Measurements from ENCODE around the gene CCL1. TPM values are rescaled to one million over a fixed set of nuclear protein-coding genes. Genes with fewer than 3 reads are reported as not detected.

Gene CCL1
- total and polyA plus RNA-seq, 9 of the 15 experiments (the other 6 are each of a cell fraction or from before 2014, with no cell fraction given), result 0.45 TPM; not detected in 8

DNA sequence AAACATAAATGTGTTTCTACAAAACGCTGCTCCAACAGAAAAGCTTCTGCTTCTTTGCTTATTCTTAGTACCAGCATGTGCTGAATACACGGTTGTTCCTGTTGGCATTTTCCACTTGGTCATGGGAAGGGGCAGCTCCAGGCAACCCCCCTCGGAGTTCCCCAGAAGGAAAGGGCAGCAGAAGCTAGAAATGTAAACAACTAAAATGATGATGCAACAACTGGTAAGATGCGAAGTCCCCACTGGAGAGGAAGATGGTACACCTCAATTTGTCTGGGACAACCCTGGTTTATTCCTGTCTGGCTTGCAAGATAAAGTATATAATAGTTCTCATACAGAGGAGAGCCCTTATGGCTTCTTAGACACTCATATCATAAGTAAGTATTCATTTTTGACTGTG lies 16.0 kb downstream of the CCL1 start (continued):
- TF ChIP-seq, protein P1, sequence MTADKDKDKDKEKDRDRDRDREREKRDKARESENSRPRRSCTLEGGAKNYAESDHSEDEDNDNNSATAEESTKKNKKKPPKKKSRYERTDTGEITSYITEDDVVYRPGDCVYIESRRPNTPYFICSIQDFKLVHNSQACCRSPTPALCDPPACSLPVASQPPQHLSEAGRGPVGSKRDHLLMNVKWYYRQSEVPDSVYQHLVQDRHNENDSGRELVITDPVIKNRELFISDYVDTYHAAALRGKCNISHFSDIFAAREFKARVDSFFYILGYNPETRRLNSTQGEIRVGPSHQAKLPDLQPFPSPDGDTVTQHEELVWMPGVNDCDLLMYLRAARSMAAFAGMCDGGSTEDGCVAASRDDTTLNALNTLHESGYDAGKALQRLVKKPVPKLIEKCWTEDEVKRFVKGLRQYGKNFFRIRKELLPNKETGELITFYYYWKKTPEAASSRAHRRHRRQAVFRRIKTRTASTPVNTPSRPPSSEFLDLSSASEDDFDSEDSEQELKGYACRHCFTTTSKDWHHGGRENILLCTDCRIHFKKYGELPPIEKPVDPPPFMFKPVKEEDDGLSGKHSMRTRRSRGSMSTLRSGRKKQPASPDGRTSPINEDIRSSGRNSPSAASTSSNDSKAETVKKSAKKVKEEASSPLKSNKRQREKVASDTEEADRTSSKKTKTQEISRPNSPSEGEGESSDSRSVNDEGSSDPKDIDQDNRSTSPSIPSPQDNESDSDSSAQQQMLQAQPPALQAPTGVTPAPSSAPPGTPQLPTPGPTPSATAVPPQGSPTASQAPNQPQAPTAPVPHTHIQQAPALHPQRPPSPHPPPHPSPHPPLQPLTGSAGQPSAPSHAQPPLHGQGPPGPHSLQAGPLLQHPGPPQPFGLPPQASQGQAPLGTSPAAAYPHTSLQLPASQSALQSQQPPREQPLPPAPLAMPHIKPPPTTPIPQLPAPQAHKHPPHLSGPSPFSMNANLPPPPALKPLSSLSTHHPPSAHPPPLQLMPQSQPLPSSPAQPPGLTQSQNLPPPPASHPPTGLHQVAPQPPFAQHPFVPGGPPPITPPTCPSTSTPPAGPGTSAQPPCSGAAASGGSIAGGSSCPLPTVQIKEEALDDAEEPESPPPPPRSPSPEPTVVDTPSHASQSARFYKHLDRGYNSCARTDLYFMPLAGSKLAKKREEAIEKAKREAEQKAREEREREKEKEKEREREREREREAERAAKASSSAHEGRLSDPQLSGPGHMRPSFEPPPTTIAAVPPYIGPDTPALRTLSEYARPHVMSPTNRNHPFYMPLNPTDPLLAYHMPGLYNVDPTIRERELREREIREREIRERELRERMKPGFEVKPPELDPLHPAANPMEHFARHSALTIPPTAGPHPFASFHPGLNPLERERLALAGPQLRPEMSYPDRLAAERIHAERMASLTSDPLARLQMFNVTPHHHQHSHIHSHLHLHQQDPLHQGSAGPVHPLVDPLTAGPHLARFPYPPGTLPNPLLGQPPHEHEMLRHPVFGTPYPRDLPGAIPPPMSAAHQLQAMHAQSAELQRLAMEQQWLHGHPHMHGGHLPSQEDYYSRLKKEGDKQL (CRISPR knock-in tag; IDR thresholded peaks at IDR 0.05; ENCODE audit: borderline replicate concordance), result no peak
- TF ChIP-seq KDM1A (IDR thresholded peaks at IDR 0.05) (no peak), POLR2G (IDR thresholded peaks at IDR 0.05; ENCODE audit: low read depth, low read length) (no peak), GATA2 (CRISPR knock-in tag; IDR thresholded peaks at IDR 0.05) (no peak), TEAD1 (CRISPR knock-in tag; IDR thresholded peaks at IDR 0.05) (peak in 1 of 2 experiments; percentile 25; a peak in 1 of 4 replicates), ZNF282 (CRISPR knock-in tag; IDR thresholded peaks at IDR 0.05) (no peak), ZC3H8 (IDR thresholded peaks at IDR 0.05) (no peak), ERF (CRISPR knock-in tag; IDR thresholded peaks at IDR 0.05) (no peak), ZC3H11A (IDR thresholded peaks at IDR 0.05; ENCODE audit: low read depth, low read length) (no peak), ZNF121 (CRISPR knock-in tag; conservative IDR thresholded peaks at IDR 0.05) (no peak), DPF2 (IDR thresholded peaks at IDR 0.05) (no peak), NFIX (CRISPR knock-in tag; IDR thresholded peaks at IDR 0.05; ENCODE audit: low read depth) (no peak), MCM3 (IDR thresholded peaks at IDR 0.05) (no peak)
- TF ChIP-seq, protein P2, sequence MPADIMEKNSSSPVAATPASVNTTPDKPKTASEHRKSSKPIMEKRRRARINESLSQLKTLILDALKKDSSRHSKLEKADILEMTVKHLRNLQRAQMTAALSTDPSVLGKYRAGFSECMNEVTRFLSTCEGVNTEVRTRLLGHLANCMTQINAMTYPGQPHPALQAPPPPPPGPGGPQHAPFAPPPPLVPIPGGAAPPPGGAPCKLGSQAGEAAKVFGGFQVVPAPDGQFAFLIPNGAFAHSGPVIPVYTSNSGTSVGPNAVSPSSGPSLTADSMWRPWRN (IDR thresholded peaks at IDR 0.05; ENCODE audit: low read depth), result no peak
- TF ChIP-seq, protein P3, sequence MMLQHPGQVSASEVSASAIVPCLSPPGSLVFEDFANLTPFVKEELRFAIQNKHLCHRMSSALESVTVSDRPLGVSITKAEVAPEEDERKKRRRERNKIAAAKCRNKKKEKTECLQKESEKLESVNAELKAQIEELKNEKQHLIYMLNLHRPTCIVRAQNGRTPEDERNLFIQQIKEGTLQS (IDR thresholded peaks at IDR 0.05), result peak; percentile 98
- TF ChIP-seq, protein P3 (CRISPR knock-in tag; conservative IDR thresholded peaks at IDR 0.05), result no peak
- TF ChIP-seq, protein P4, sequence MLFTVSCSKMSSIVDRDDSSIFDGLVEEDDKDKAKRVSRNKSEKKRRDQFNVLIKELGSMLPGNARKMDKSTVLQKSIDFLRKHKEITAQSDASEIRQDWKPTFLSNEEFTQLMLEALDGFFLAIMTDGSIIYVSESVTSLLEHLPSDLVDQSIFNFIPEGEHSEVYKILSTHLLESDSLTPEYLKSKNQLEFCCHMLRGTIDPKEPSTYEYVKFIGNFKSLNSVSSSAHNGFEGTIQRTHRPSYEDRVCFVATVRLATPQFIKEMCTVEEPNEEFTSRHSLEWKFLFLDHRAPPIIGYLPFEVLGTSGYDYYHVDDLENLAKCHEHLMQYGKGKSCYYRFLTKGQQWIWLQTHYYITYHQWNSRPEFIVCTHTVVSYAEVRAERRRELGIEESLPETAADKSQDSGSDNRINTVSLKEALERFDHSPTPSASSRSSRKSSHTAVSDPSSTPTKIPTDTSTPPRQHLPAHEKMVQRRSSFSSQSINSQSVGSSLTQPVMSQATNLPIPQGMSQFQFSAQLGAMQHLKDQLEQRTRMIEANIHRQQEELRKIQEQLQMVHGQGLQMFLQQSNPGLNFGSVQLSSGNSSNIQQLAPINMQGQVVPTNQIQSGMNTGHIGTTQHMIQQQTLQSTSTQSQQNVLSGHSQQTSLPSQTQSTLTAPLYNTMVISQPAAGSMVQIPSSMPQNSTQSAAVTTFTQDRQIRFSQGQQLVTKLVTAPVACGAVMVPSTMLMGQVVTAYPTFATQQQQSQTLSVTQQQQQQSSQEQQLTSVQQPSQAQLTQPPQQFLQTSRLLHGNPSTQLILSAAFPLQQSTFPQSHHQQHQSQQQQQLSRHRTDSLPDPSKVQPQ (CRISPR knock-in tag; IDR thresholded peaks at IDR 0.05; ENCODE audit: borderline replicate concordance), result no peak
- TF ChIP-seq, protein P5, sequence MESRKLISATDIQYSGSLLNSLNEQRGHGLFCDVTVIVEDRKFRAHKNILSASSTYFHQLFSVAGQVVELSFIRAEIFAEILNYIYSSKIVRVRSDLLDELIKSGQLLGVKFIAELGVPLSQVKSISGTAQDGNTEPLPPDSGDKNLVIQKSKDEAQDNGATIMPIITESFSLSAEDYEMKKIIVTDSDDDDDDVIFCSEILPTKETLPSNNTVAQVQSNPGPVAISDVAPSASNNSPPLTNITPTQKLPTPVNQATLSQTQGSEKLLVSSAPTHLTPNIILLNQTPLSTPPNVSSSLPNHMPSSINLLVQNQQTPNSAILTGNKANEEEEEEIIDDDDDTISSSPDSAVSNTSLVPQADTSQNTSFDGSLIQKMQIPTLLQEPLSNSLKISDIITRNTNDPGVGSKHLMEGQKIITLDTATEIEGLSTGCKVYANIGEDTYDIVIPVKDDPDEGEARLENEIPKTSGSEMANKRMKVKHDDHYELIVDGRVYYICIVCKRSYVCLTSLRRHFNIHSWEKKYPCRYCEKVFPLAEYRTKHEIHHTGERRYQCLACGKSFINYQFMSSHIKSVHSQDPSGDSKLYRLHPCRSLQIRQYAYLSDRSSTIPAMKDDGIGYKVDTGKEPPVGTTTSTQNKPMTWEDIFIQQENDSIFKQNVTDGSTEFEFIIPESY (CRISPR knock-in tag; IDR thresholded peaks at IDR 0.05), result no peak

Data from K562 (cell line).